Choroid plexus epithelial cell (primary cell): ENCODE data around the gene ITGB1BP1.

Experiments
- DNase-seq: peaks from one replicate; pipeline ENCODE4 v3.0.0-alpha.2; 2010; ENCODE audit warnings: low read depth
- H3K4me3 ChIP-seq: 2 replicates; pipeline ENCODE4 v1.5.1; 2011; ENCODE audit warnings: low read depth, mild to moderate bottlenecking, control low read depth, low read length, moderate library complexity
- CTCF ChIP-seq: conservative IDR thresholded peaks from 2 replicates; pipeline ENCODE4 v1.5.1; 2011; ENCODE audit warnings: low read depth, mild to moderate bottlenecking, control low read depth, inconsistent platforms, low read length, moderate library complexity

Gene ITGB1BP1

GRCh38 chr2:9392898-9393765, 30.2 kb downstream of the ITGB1BP1 start:
- no peak overlapping the region for H3K4me3 ChIP-seq
- TF ChIP-seq CTCF, result no peak
- peak; percentile 87 for DNase-seq

GRCh38 chr2:9391961-9392720, 31.2 kb downstream of the ITGB1BP1 start:
- DNase-seq, result no peak
- no peak for TF ChIP-seq CTCF
- H3K4me3 ChIP-seq, result no peak overlapping the region

- no peak overlapping the region for H3K4me3 ChIP-seq
- DNase-seq, result no peak
- no peak for TF ChIP-seq CTCF
Observed at GRCh38 chr2:9390991-9391390, 32.3 kb downstream of the ITGB1BP1 start.

GRCh38 chr2:9390151-9390850, 33.0 kb downstream of the ITGB1BP1 start:
- TF ChIP-seq CTCF, result no peak
- DNase-seq, result no peak
- no peak overlapping the region for H3K4me3 ChIP-seq

GRCh38 chr2:9388950-9389911, 34.1 kb downstream of the ITGB1BP1 start:
- H3K4me3 ChIP-seq, result no peak overlapping the region
- no peak for DNase-seq
- no peak for TF ChIP-seq CTCF

- no peak overlapping the region for H3K4me3 ChIP-seq
- TF ChIP-seq CTCF, result no peak
- no peak for DNase-seq
Observed at GRCh38 chr2:9388199-9388681, 35.1 kb downstream of the ITGB1BP1 start.
